Gastrocnemius medialis (tissue), 4 donors: ENCODE data around the gene FOXL1. TPM values are rescaled to one million over a fixed set of nuclear protein-coding genes. Genes with fewer than 3 reads are reported as not detected.

Source experiments
- ATAC-seq, 2 donors: fragments of 150-250 bp; one replicate each; pipeline ENCODE4 v1.9.1; 2016
- DNase-seq, 2 donors: peaks; one replicate each; pipeline ENCODE4 v3.0.0-alpha.2; 2019
- H3K27ac ChIP-seq, 4 donors: fragments of 200-600 bp; sonication (generic); 1 replicate in 1 of 4; 2 replicates in 3 of 4; pipeline ENCODE4 v1.5.1; 2016 to 2018; ENCODE audit warnings: mild to moderate bottlenecking in 2 of 4, moderate library complexity in 1 of 4
- H3K27me3 ChIP-seq, 3 donors: fragments of 200-600 bp; sonication (generic) in 2 of 3; 1 replicate in 1 of 3; 2 replicates in 2 of 3; pipeline versions ENCODE4 v1.5.1 to v1.6.0; 2016 to 2019; ENCODE audit warnings: mild to moderate bottlenecking in 1 of 3, moderate library complexity in 1 of 3
- H3K36me3 ChIP-seq, 2 donors: fragments of 200-600 bp; sonication (generic) in 1 of 2; one replicate each; pipeline ENCODE4 v1.5.1; 2017 to 2018
- H3K4me1 ChIP-seq, 2 donors: fragments of 200-600 bp; sonication (generic) in 1 of 2; one replicate each; pipeline ENCODE4 v1.5.1; 2016 to 2017; ENCODE audit warnings: mild to moderate bottlenecking in 2 of 2
- H3K4me3 ChIP-seq, 4 donors: fragments of 200-600 bp; sonication (generic) in 3 of 4; 1 replicate in 1 of 4; 2 replicates in 3 of 4; pipeline ENCODE4 v1.5.1; 2016 to 2019; ENCODE audit warnings: mild to moderate bottlenecking in 2 of 4
- H3K9me3 ChIP-seq, 3 donors: fragments of 200-600 bp; sonication (generic) in 2 of 3; 1 replicate in 1 of 3; 2 replicates in 2 of 3; pipeline ENCODE4 v1.5.1; 2016 to 2019
- POLR2A ChIP-seq, 2 donors: fragments of 450-650 bp; IDR thresholded peaks; one replicate each; pipeline ENCODE4 v1.6.1; 2017; ENCODE audit warnings: antibody characterized with exemption in 2 of 2, mild to moderate bottlenecking in 2 of 2, moderate library complexity in 2 of 2
- in situ Hi-C, 4 donors: fragments of 200-750 bp; cut with MboI; loops; one replicate each; pipeline versions ENCODE4 v1.15.0 to v1.8.0; 2017; ENCODE audit warnings: low sequenced_read_pairs in 4 of 4
- intact Hi-C: fragments of 100-400 bp; cut with DNase I; formaldehyde crosslinking; loops from one replicate; pipeline ENCODE4 v1.15.1; 2023; ENCODE audit warnings: low total_unique reads
- total RNA-seq, 4 donors: library from RNA; depleted of rRNA; stranded (reverse); fragments of >200 nt; gene quantifications; one replicate each; pipeline versions ENCODE4 v1.1.0 to v1.2.3, GENCODE V29; 2016
- TF ChIP-seq, protein P1 (sequence below), 5 experiments: fragments of 450-650 bp in 3 of 5; fragments of 200-600 bp in 2 of 5; sonication (generic) in 2 of 5; IDR thresholded peaks in 4 of 5; conservative IDR thresholded peaks in 1 of 5; 1 replicate in 4 of 5; 2 replicates in 1 of 5; pipeline ENCODE4 v1.5.1; 2016 to 2019; ENCODE audit warnings: antibody characterized with exemption in 5 of 5, mild to moderate bottlenecking in 3 of 5, moderate library complexity in 3 of 5

FOXL1 gene
- total RNA-seq, 4 donors from 2014 or later, result 2.0 to 5.9 (median 3.3) TPM

DNA sequence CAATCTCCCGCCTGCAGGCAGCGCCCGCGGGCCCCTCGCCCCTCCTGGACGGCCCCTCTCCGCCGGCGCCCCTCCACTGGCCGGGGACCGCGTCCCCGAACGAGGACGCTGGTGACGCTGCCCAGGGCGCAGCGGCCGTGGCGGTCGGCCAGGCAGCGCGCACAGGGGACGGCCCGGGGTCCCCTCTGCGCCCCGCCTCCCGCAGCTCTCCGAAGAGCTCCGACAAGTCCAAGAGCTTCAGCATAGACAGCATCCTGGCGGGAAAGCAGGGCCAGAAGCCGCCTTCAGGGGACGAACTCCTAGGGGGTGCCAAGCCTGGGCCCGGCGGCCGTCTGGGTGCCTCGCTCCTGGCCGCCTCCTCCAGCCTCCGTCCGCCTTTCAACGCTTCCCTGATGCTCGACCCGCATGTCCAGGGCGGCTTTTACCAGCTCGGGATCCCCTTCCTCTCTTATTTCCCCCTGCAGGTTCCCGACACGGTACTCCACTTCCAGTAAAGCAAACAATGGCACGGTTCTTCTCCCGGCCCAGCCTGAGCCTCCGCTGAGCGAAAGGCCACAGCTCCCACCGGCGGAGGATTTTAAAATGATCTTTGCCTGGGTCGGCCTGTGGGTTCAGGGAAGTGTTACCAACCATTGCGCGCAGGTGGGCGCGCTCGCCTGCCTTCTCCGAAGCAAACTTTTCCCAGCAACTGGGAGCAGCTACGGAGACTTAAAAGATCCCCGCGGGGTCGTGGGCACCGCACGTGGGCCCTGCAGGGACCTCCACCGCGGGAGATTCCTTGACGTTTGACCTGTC lies 1.1 kb downstream of the FOXL1 start:
- Histone ChIP-seq H3K27me3 (peaks cover 33 to 35% (median 35%) of the 10 kb centered on the region in 3 donors), H3K4me1 (peaks cover 0 to 4% of the 10 kb centered on the region in 2 donors), H3K36me3 (no peaks in the 10 kb centered on the region), H3K4me3 (peak overlapping the region; percentile 23 to 54 (median 40)), H3K9me3 (no peaks in the 10 kb centered on the region), H3K27ac (peak overlapping the region; percentile 23 to 78 (median 61))
- intact Hi-C loops (loop anchor here (5.0 kb wide), 3 partner anchors 83 to 288 kb away; no protein-coding TSS in a partner anchor), in situ Hi-C loops (loop anchor here in 3 of 4 donors (10.0 to 25.0 kb wide), 2 partner anchors 175 to 183 kb away; no protein-coding TSS in a partner anchor)
- DNase-seq (no peak), ATAC-seq (no peak)
- no peak for TF ChIP-seq POLR2A (IDR thresholded peaks at IDR 0.05)
- TF ChIP-seq, protein P1, sequence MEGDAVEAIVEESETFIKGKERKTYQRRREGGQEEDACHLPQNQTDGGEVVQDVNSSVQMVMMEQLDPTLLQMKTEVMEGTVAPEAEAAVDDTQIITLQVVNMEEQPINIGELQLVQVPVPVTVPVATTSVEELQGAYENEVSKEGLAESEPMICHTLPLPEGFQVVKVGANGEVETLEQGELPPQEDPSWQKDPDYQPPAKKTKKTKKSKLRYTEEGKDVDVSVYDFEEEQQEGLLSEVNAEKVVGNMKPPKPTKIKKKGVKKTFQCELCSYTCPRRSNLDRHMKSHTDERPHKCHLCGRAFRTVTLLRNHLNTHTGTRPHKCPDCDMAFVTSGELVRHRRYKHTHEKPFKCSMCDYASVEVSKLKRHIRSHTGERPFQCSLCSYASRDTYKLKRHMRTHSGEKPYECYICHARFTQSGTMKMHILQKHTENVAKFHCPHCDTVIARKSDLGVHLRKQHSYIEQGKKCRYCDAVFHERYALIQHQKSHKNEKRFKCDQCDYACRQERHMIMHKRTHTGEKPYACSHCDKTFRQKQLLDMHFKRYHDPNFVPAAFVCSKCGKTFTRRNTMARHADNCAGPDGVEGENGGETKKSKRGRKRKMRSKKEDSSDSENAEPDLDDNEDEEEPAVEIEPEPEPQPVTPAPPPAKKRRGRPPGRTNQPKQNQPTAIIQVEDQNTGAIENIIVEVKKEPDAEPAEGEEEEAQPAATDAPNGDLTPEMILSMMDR (IDR thresholded peaks at IDR 0.05 in 4 of 5, conservative IDR thresholded peaks at IDR 0.05 in 1 of 5), result no peak

DNA sequence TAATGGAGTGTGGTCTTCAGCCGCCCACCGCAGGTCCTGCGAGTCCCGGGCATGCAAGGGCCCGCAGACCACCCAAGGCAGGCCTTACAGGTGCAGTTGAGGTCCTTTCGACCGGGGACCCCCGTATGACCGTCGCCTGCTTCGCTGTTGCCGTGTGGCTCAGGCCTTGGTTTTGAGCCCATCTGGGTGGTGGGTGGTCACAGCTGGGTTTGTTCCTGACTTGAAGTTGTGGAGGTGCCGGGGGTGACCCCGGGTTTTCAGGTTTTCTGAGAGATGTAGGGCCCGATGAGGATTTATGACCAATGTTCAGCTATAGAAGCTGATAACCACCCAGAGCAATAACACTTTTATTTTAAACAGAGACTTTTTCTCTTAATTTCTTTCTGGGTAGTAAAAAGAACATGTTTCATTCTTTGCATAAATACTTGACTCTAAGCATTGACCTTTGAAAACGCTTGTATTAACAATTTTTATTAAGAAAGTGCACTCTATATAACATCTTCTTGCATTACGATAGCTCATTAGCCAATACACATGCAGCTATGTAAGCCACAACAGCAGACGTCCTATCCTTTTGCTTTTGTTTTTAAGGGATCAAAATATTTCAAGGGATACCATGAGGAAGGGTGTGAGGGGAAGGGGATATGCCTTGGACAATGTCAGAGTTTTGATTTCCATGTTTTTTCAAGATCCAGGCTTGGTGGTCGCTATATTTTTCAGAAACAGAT lies 1.9 kb downstream of the FOXL1 start:
- TF ChIP-seq, protein P1 (IDR thresholded peaks at IDR 0.05 in 4 of 5, conservative IDR thresholded peaks at IDR 0.05 in 1 of 5), result no peak
- no peak for TF ChIP-seq POLR2A (IDR thresholded peaks at IDR 0.05)
- DNase-seq (no peak), ATAC-seq (no peak)
- in situ Hi-C loops, result loop anchor here in 3 of 4 donors (10.0 to 25.0 kb wide), 2 partner anchors 175 to 182 kb away; no protein-coding TSS in a partner anchor
- intact Hi-C loops, result no loop called here
- Histone ChIP-seq H3K9me3 (no peaks in the 10 kb centered on the region), H3K36me3 (no peaks in the 10 kb centered on the region), H3K27me3 (peaks cover 33 to 35% (median 35%) of the 10 kb centered on the region in 3 donors), H3K4me1 (peaks cover under 1 to 4% of the 10 kb centered on the region in 2 donors), H3K27ac (peak overlapping the region in 1 of 4 donors; percentile 78), H3K4me3 (peak overlapping the region in 1 of 4 donors; percentile 40)

GRCh38 chr16:86580791-86581170 lies 2.4 kb downstream of the FOXL1 start:
- ATAC-seq (no peak), DNase-seq (no peak)
- Histone ChIP-seq H3K4me1 (peaks cover 4 to 5% of the 10 kb centered on the region in 2 donors), H3K27me3 (peaks cover 33 to 35% (median 35%) of the 10 kb centered on the region in 3 donors), H3K9me3 (no peaks in the 10 kb centered on the region), H3K27ac (no peak overlapping the region), H3K4me3 (no peak overlapping the region), H3K36me3 (no peaks in the 10 kb centered on the region)
- intact Hi-C loops, result no loop called here
- in situ Hi-C loops, result loop anchor here in 3 of 4 donors (10.0 to 25.0 kb wide), 2 partner anchors 174 to 182 kb away; no protein-coding TSS in a partner anchor
- TF ChIP-seq, protein P1 (IDR thresholded peaks at IDR 0.05 in 4 of 5, conservative IDR thresholded peaks at IDR 0.05 in 1 of 5), result no peak
- no peak for TF ChIP-seq POLR2A (IDR thresholded peaks at IDR 0.05)

GRCh38 chr16:86581458-86581857 lies 3.1 kb downstream of the FOXL1 start:
- DNase-seq (no peak), ATAC-seq (no peak)
- H3K4me1 ChIP-seq, result peaks cover 2 to 10% of the 10 kb centered on the region in 2 donors
- no peak overlapping the region for H3K4me3 ChIP-seq
- intact Hi-C loops (no loop called here), in situ Hi-C loops (loop anchor here in 3 of 4 donors (10.0 to 25.0 kb wide), 2 partner anchors 173 to 181 kb away; no protein-coding TSS in a partner anchor)
- no peaks in the 10 kb centered on the region for H3K36me3 ChIP-seq
- peaks cover 31 to 33% (median 32%) of the 10 kb centered on the region in 3 donors for H3K27me3 ChIP-seq
- H3K9me3 ChIP-seq, result no peaks in the 10 kb centered on the region
- H3K27ac ChIP-seq, result no peak overlapping the region
- no peak for TF ChIP-seq POLR2A (IDR thresholded peaks at IDR 0.05)
- TF ChIP-seq, protein P1 (IDR thresholded peaks at IDR 0.05 in 4 of 5, conservative IDR thresholded peaks at IDR 0.05 in 1 of 5), result no peak
